CD4-positive, alpha-beta T cell treated with Interleukin-6 for 4 hours (primary cell): Measurements from ENCODE around the gene SDSL.

Source experiments
- DNase-seq: peaks from one replicate; pipeline ENCODE4 v3.0.0-alpha.2; 2020; ENCODE audit warnings: mixed read lengths

Gene SDSL

DNA sequence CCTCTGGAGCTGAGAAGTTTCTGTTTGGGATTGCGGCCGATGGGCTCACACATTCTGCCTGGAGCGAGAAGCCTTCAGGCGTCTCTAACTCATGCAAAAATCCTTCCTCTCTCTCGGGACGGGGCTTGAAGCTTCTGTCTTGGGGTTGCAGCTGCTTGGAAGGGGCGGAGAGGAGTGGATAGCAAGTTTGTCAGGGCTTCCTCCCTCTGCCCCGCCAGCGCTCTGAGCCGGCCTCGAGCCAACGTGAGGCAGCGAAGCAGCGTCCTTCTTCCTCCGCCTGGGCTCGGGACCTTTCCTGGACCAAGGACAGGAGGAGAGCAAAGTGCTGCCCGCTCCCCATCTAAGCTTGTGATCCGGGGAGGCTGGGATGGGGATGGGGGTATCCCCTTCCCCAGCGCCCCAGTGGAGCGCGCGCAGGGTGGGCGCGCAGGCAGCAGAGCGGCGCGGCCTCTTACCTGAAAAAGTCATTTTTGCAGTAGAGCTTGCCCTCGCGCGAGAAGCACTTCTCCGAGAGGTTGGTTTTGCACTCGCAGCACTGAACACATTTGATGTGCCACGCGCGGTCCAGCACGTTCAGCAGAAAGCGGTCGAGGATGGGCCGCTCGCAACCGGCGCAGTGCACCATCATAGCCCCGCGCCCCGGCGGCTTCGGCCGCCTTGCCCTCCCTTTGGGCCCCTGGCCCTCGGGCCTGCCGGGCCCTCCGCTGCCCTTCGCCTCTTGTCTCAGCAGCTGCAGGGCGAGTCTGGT lies 48.9 kb downstream of the SDSL start:
- DNase-seq, result no peak

GRCh38 chr12:113471619-113472171 lies 49.5 kb downstream of the SDSL start, which contains the start of gene LHX5:
LHX5 (minus strand) TSS chr12:113471871; CDS start chr12:113471498, 373 bp downstream.
- DNase-seq, result no peak

DNA sequence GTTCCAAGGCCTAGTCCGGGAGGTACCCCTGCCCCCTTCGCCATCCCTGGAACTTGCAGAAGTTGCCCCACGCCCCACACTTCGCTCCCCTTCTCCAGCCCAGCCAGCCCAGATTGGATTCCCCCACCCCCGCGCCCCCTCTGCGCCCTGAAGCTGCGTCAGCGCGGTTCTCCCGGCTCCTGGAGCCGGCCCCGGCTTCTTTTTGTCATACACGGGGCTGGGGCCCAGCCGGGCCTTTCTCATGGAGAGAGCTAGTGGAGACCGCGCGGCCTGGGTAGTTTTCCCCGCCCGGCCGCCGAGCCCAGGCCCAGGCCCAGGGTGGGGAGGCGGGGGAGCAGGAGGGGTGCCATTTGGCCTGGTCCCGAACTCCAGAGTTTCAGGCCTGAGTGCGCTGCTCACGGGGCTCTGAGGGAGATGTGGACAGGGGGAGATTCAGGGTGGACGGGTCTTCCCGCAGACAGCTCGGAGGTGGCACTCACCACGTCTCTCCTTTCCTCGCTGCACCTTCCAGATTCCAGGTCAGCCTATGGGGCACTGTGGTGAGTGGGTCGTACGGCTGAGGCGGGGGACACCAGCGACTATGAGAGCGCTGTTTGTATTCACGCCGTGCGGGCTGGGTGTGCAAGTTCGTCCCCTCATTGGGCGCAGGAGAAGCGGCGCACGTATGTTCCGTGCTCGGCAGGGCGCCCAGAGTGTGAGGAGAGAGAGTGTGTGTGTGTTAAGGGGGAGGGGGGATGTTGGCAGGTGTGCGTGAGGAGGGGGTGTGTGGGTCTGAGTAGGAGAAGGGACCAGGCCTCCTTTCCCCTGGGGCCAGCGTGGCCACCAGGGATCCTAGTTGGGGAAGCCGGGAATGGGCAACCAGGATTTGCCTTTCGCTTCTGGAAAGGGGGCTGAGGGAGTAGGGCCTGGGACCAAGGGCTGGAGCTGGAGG lies 50.3 kb downstream of the SDSL start:
- no peak for DNase-seq

GRCh38 chr12:113473400-113473799 lies 51.2 kb downstream of the SDSL start:
- DNase-seq, result no peak

DNA sequence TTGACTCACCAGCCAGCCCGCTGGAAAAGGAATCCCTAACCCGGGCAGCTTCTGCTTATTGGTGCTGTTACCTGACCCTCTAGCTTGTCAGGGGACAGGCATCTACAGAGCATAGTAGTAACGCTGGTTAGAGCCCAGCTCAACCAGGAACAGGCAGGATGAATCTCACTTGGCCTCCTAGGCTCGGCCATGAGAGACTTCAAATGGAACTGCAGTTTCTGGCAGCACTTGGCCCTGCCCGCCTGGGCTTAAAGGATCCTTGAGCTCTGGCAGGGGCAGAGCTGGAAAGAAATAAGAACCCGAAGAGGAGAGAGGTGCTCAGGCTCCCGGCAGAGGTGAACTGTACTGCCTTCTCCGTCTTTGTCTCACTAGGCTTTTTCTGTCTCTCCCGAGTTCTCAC lies 51.8 kb downstream of the SDSL start:
- DNase-seq, result no peak

GRCh38 chr12:113474635-113475436 lies 52.7 kb downstream of the SDSL start:
- no peak for DNase-seq

DNA sequence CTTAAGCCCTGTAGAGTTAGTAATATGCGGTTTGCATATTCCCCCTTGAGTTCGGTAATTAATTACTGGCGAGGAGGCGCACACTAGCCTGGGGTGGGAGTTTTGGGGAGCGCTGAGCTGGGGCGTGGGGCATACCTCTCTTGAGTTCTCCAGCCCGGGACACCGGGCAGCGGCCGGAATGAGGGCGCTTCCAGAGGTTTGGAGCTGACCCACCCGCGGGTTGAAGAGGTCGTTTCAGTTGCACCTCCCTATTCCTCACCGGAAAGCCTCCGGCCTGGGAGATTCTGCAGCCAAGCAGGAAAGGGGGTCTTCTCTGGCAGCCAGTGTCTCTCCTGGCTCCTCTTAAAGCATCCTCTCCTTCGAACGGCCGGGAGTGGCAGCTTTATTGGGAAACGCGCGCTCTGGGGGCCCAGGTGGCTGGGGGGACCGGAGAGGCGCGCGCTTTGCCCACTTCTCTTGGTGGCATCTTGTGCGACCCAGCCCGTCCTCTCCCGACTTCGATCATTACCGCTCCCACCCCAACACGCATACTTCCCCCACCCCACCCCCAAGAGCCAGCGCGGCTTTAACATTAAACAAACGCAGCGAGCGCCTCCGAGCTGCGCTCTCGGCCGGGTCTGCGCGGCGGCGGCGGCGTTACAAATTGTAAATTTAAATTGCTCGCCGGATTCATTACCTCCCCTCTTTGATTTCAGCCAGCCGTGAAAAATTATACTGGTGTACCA lies 53.4 kb downstream of the SDSL start:
- no peak for DNase-seq

DNA sequence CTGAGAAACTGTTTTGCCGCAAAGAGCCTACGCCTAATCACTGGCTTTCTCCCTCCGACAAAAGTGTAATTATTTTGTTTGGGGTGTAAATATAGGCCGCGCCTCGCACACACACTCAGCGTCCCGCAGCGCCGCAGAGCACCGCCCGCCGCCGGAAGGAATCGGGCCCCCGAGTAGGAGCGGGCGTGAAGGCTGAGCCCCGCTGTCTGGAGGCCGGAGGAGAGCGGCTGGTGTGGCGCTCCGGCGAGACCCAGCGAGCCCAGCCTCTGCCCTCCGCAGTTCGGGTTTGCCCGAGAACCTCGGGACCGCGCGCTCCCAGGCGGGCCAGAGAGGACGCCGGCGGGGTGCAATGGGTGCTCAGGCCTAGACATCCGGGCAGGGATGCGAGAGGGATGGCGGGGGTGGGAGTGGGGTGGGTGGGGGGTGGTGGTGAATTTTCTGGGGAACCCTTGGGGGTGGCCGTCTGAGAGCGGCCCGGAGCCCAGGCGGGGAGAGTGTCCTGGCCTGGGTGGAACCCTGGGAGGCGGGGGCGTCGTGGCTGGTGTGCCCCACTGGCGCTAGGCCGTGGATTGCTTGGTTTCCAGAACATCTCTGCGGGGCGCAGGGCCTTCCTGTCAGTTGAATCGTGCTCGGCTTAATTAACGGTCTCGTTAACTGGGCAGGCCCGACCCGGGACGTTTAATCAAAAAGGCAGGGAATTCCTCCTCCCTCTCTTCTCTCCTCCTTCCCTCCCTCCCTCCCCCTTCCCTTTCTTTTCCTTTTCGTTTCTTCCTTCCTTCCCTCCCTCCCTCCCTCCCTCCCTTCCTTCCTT lies 54.2 kb downstream of the SDSL start:
- no peak for DNase-seq

- DNase-seq, result no peak
Observed at GRCh38 chr12:113477171-113477841, 55.1 kb downstream of the SDSL start.

- no peak for DNase-seq
Observed at GRCh38 chr12:113477842-113478215, 55.6 kb downstream of the SDSL start.

DNA sequence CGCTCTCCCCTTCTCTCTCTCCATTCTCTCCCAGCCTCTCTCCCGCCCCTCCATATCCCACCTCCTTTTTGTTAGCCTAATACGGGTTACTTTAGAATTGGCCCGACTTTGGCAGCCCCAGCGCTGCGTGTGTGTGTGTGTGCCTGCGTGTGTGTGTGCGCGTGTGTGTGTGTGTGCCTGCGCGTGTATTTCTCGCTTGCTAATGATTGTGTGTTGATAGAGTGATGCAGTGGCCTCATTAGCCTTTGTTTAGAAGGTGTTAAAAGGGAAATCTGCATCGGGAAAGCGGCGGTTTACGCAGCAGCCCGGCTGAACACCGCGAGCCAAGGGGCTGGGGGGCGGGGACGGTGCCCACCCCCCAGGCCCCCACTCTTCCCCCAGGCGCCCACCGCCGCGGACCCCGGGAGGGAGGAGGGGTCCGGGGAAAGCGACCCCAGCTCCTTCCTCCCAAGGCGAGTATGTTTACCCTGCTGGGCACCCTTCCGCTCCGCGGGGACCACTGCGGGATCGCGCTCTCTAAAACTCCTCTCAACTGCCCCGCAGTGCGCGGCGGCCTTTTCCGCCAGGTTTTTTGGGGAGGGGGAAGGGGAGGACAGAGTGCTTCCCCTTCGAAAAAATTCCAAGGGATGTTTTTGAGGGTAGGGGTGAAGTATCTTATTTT lies 56.3 kb downstream of the SDSL start:
- DNase-seq, result no peak

DNA sequence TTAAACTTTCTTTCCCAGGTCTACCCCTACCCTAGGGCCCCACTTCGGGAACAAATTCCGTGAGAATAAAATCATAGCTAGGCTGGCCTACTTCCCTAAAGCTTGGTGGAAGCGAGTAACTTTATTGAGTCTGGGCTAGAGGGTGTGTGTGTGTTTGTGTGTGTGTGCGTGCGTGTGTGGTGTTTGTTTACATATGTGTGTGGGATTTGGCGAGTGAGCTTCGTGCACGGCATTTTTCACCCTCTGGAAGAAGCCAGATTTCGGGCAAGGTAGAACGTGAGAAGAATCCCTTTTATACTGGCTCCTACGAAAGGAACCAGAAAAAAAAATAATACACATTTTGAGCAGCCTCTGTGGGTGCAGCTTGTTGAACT lies 57.0 kb downstream of the SDSL start:
- DNase-seq, result no peak

- peak; percentile 16 for DNase-seq
Observed at GRCh38 chr12:113479590-113480335, 57.6 kb downstream of the SDSL start.

- no peak for DNase-seq
Observed at GRCh38 chr12:113480336-113480971, 58.3 kb downstream of the SDSL start.

DNA sequence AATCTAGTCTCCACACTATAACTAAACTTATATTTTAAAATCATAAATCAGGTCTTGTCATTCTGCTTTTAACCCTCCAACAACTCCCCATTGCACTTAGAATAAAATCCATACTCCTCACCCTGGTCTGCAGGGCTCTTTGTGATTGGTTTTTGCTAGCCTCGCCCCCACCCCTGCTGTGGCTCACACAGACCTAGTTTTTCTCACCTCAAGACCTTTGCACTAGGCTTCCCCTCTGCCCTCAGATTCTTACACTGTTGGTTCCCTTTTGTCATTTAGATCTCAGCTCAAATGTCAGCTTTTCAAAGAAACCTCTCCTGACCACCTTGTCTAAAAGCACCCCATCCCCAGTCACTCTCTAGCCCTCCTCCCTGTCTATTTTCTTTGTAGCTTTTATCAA lies 60.2 kb downstream of the SDSL start:
- DNase-seq, result no peak

DNA sequence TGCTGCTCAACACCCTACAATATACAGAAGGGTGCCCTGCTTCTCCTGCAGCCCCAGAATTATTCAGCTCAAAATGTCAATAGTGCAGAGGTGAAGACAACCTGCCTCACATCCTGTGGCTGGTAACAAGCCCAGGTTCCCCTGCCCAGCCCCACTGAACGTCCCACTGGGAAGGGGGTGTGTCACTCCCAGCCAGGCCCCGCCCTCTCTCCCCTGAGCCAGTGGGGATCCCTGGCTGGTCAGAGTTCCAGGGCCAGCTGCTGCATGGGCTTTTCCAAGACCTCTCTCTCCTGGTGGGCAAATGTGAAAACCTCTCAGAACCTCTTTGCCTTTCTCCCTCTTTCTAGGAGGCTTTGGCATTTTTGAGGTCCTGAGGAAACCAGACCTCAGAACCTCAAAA lies 63.1 kb downstream of the SDSL start:
- no peak for DNase-seq

DNA sequence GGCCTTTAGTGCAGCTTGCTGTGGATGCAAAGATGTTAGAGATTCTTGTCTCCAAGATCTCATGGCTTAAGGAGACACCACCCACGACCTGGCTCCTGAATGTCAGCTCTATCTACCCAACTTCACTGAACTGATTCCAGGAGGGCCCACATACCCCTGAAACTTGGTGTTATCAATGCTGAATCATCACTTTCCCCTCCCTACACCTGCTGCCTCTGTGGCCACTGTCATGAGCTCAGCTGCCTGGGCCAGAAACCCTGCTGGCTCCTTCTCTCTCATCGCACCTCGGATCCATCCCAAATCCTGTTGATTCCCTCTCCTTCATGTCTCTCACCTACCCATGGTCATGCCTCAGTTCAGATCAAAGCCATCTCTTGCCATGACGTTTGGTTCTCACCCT lies 64.5 kb downstream of the SDSL start:
- no peak for DNase-seq
